ENCODE results near the gene CYLD.

CYLD gene

GRCh38 chr16:50789757-50790156, 47.9 kb downstream of the CYLD start:
- no peak for DNase-seq

- no peak for DNase-seq
Measured at GRCh38 chr16:50791522-50791921, 49.6 kb downstream of the CYLD start.

GRCh38 chr16:50796829-50797228, 54.9 kb downstream of the CYLD start:
- DNase-seq, result no peak

GRCh38 chr16:50797456-50797855, 55.6 kb downstream of the CYLD start:
- DNase-seq, result peak; percentile 18

- no peak for DNase-seq
Measured at GRCh38 chr16:50800074-50800473, 58.2 kb downstream of the CYLD start.

- no peak for DNase-seq
Measured at GRCh38 chr16:50801036-50801435, 59.1 kb downstream of the CYLD start.

GRCh38 chr16:50802000-50802399, 60.1 kb downstream of the CYLD start:
- peak; percentile 10 for DNase-seq

- no peak for DNase-seq
Measured at GRCh38 chr16:50802961-50803360, 61.1 kb downstream of the CYLD start.

- no peak for DNase-seq
Measured at GRCh38 chr16:50804290-50804907, 62.5 kb downstream of the CYLD start.

GRCh38 chr16:50806099-50807062, 64.5 kb downstream of the CYLD start:
- DNase-seq, result peak; percentile 87

- no peak for DNase-seq
Measured at GRCh38 chr16:50808929-50809538, 67.1 kb downstream of the CYLD start.

GRCh38 chr16:50809561-50809960, 67.7 kb downstream of the CYLD start:
- no peak for DNase-seq

GRCh38 chr16:50810241-50810965, 68.5 kb downstream of the CYLD start:
- DNase-seq, result no peak

- no peak for DNase-seq
Measured at GRCh38 chr16:50812046-50812445, 70.2 kb downstream of the CYLD start.

- no peak for DNase-seq
Measured at GRCh38 chr16:50812876-50813466, 71.1 kb downstream of the CYLD start.

GRCh38 chr16:50814052-50814451, 72.2 kb downstream of the CYLD start:
- no peak for DNase-seq

- DNase-seq, result no peak
Measured at GRCh38 chr16:50814541-50814940, 72.7 kb downstream of the CYLD start.

GRCh38 chr16:50815382-50815781, 73.5 kb downstream of the CYLD start:
- no peak for DNase-seq

- DNase-seq, result no peak
Measured at GRCh38 chr16:50816901-50817555, 75.1 kb downstream of the CYLD start.

- no peak for DNase-seq
Measured at GRCh38 chr16:50818380-50818779, 76.5 kb downstream of the CYLD start.

GRCh38 chr16:50819706-50820105, 77.8 kb downstream of the CYLD start:
- no peak for DNase-seq

- no peak for DNase-seq
Measured at GRCh38 chr16:50820225-50820624, 78.3 kb downstream of the CYLD start.

Data from fibroblast of skin of abdomen (primary cell).